OCI-LY7 (cell line): Measurements from ENCODE around the gene DNAI2. TPM values are rescaled to one million over a fixed set of nuclear protein-coding genes. Genes with fewer than 3 reads are reported as not detected.

Experiments used
- BruUV-seq: library from RNA; stranded (reverse); fragments of 400-500 nt; replicated peaks from 2 replicates; lab custom pipeline; 2021; lab: Mats Ljungman, UMichigan
- CTCF ChIA-PET: fragments of 300-600 bp; sonication (Branson Sonifier 250); formaldehyde crosslinking; loops from one replicate; lab custom pipeline; 2022; ENCODE audit warnings: antibody characterized with exemption; ENCODE audit not compliant: unreplicated experiment; lab: Charles Lee
- POLR2A ChIA-PET: fragments of 300-600 bp; sonication (Branson Sonifier 250); formaldehyde crosslinking; loops from one replicate; lab custom pipeline; 2022; ENCODE audit warnings: antibody characterized with exemption; lab: Charles Lee
- DNase-seq: peaks from one replicate; pipeline ENCODE4 v3.0.0-alpha.2; 2015; ENCODE audit warnings: low spot score
- H2AFZ ChIP-seq: fragments of 200-600 bp; sonication (generic), shearing (Covaris generic); 2 replicates; pipeline ENCODE4 v1.6.1; 2014; ENCODE audit warnings: mild to moderate bottlenecking, antibody characterized with exemption, low read length, moderate library complexity
- H3K27ac ChIP-seq: fragments of 200-600 bp; sonication (generic); 2 replicates; pipeline ENCODE4 v1.5.1; 2014; ENCODE audit warnings: mixed run types, low read depth, mild to moderate bottlenecking, moderate library complexity, low read length, inconsistent platforms; ENCODE audit not compliant: poor library complexity, severe bottlenecking
- H3K36me3 ChIP-seq: fragments of 200-600 bp; sonication (generic); 2 replicates; pipeline ENCODE4 v1.6.1; 2014; ENCODE audit warnings: mild to moderate bottlenecking, antibody characterized with exemption, low read length, moderate library complexity, mixed read lengths; ENCODE audit not compliant: insufficient read depth
- H3K4me1 ChIP-seq: fragments of 200-600 bp; sonication (generic); 2 replicates; pipeline ENCODE4 v1.5.1; 2014; ENCODE audit warnings: mild to moderate bottlenecking, low read length; ENCODE audit not compliant: insufficient read depth, poor library complexity, severe bottlenecking
- H3K4me2 ChIP-seq: fragments of 200-600 bp; sonication (generic); 2 replicates; pipeline ENCODE4 v1.6.1; 2014; ENCODE audit warnings: mild to moderate bottlenecking, low read length
- H3K4me3 ChIP-seq: fragments of 200-600 bp; sonication (generic); 2 replicates; pipeline ENCODE4 v1.5.1; 2014; ENCODE audit warnings: mild to moderate bottlenecking, low read depth, low read length; ENCODE audit not compliant: poor library complexity, severe bottlenecking
- H3K79me2 ChIP-seq: fragments of 200-600 bp; sonication (generic); 2 replicates; pipeline ENCODE4 v1.6.1; 2016; ENCODE audit warnings: low read depth, mild to moderate bottlenecking, low read length, moderate library complexity, mixed read lengths; ENCODE audit not compliant: insufficient read depth
- H3K9me2 ChIP-seq: fragments of 200-600 bp; sonication (generic); 2 replicates; pipeline ENCODE4 v1.6.1; 2016; ENCODE audit warnings: mild to moderate bottlenecking, low read length, mixed read lengths; ENCODE audit not compliant: insufficient read depth
- H3K9me3 ChIP-seq: fragments of 200-600 bp; sonication (generic); 2 replicates; pipeline ENCODE4 v1.6.1; 2014; ENCODE audit warnings: mild to moderate bottlenecking, mixed run types, low read length, mixed read lengths
- H4K20me1 ChIP-seq: fragments of 200-600 bp; sonication (generic); 2 replicates; pipeline ENCODE4 v1.6.1; 2014; ENCODE audit warnings: mild to moderate bottlenecking, antibody characterized with exemption, low read length, moderate library complexity, mixed read lengths; ENCODE audit not compliant: insufficient read depth
- EZH2phosphoT487 ChIP-seq: fragments of 200-600 bp; sonication (generic); IDR thresholded peaks from 2 replicates; pipeline ENCODE4 v1.6.1; 2018; ENCODE audit warnings: low read depth, borderline replicate concordance, mild to moderate bottlenecking, mixed run types, antibody characterized with exemption, low read length, moderate library complexity, mixed read lengths
- intact Hi-C: fragments of 100-400 bp; cut with micrococcal nuclease; formaldehyde crosslinking; loops from one replicate; pipeline ENCODE4 v1.10.0; 2022; ENCODE audit not compliant: unreplicated experiment
- total RNA-seq, 2 experiments: library from RNA; depleted of rRNA in 1 of 2; stranded (reverse); fragments of >200 nt in 1 of 2; shearing (Covaris generic) in 1 of 2; gene quantifications; 2 replicates each; pipeline ENCODE4 v1.2.3, GENCODE V29; 2014 to 2022
- TF ChIP-seq, protein P1 (sequence below): fragments of 200-600 bp; sonication (generic); conservative IDR thresholded peaks from 2 replicates; pipeline ENCODE4 v1.5.1; 2014; ENCODE audit warnings: mild to moderate bottlenecking, antibody characterized with exemption, low read length, moderate library complexity, mixed read lengths

The DNAI2 gene
- total RNA-seq, 2 experiments from 2014 or later, result not detected

DNA sequence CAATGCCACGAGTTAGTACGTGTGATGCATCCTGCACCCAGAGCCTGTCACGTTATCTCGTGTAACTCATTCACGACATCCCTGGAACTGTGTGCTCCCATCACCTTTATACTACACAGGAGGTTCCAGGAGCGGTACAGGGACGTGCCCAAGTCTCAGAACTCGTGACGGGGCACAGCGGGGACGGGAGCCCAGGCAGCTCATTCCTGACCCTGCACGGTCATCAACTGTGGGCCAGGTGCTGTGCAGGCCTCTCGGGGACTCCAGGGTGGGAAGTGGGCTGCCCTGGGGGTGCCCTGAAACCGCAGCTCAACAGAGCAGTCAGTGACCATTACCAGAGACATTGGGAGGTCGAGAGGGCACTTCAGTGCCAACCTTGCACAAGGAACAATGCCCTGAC, 40.8 kb downstream of the DNAI2 start:
- H3K4me1 ChIP-seq, result no peaks in the 10 kb centered on the region
- TF ChIP-seq, protein P1, sequence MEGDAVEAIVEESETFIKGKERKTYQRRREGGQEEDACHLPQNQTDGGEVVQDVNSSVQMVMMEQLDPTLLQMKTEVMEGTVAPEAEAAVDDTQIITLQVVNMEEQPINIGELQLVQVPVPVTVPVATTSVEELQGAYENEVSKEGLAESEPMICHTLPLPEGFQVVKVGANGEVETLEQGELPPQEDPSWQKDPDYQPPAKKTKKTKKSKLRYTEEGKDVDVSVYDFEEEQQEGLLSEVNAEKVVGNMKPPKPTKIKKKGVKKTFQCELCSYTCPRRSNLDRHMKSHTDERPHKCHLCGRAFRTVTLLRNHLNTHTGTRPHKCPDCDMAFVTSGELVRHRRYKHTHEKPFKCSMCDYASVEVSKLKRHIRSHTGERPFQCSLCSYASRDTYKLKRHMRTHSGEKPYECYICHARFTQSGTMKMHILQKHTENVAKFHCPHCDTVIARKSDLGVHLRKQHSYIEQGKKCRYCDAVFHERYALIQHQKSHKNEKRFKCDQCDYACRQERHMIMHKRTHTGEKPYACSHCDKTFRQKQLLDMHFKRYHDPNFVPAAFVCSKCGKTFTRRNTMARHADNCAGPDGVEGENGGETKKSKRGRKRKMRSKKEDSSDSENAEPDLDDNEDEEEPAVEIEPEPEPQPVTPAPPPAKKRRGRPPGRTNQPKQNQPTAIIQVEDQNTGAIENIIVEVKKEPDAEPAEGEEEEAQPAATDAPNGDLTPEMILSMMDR, result no peak
- no peak for TF ChIP-seq EZH2phosphoT487
- H3K27ac ChIP-seq, result no peak overlapping the region
- H3K36me3 ChIP-seq, result no peaks in the 10 kb centered on the region
- H3K9me2 ChIP-seq, result no peaks in the 10 kb centered on the region
- no peaks in the 10 kb centered on the region for H3K9me3 ChIP-seq
- H3K4me3 ChIP-seq, result no peak overlapping the region
- CTCF ChIA-PET, result interaction anchor here (0.9 kb wide), 1 partner anchor 17 kb away, joined by 5 read pairs; no protein-coding TSS in a partner anchor
- no peaks in the 10 kb centered on the region for H3K79me2 ChIP-seq
- no peak overlapping the region for H3K4me2 ChIP-seq
- no TSS peak for BruUV-seq
- intact Hi-C loops, result no loop called here
- POLR2A ChIA-PET, result no interaction called here
- no peak overlapping the region for H2AFZ ChIP-seq
- H4K20me1 ChIP-seq, result no peaks in the 10 kb centered on the region
- DNase-seq, result no peak

DNA sequence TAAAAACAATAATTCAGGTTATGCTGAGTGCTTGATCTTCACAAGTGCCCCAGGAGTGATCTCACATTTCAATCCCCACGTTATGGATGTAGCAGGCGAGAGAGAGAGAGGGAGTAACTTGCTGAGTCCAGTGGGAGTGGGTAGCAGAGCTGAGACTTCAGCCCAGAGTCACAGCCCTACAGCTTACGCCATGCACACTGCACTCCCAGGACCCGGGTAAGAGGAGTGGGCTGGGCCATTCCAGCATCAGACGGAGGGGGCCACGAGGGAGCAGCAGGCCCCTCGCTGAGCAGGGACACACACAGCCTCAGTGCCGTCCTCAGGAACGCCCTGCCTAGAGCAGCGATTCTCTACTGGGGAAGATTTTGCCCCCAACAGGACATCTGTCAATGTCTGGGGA, 42.2 kb downstream of the DNAI2 start:
- no peaks in the 10 kb centered on the region for H4K20me1 ChIP-seq
- H2AFZ ChIP-seq, result no peak overlapping the region
- POLR2A ChIA-PET, result no interaction called here
- TF ChIP-seq EZH2phosphoT487, result no peak
- TF ChIP-seq, protein P1, result no peak
- DNase-seq, result no peak
- CTCF ChIA-PET, result no interaction called here
- H3K36me3 ChIP-seq, result no peaks in the 10 kb centered on the region
- H3K79me2 ChIP-seq, result no peaks in the 10 kb centered on the region
- no TSS peak for BruUV-seq
- no peak overlapping the region for H3K4me2 ChIP-seq
- no peak overlapping the region for H3K27ac ChIP-seq
- H3K4me3 ChIP-seq, result no peak overlapping the region
- H3K9me2 ChIP-seq, result no peaks in the 10 kb centered on the region
- H3K9me3 ChIP-seq, result no peaks in the 10 kb centered on the region
- intact Hi-C loops, result no loop called here
- no peaks in the 10 kb centered on the region for H3K4me1 ChIP-seq

DNA sequence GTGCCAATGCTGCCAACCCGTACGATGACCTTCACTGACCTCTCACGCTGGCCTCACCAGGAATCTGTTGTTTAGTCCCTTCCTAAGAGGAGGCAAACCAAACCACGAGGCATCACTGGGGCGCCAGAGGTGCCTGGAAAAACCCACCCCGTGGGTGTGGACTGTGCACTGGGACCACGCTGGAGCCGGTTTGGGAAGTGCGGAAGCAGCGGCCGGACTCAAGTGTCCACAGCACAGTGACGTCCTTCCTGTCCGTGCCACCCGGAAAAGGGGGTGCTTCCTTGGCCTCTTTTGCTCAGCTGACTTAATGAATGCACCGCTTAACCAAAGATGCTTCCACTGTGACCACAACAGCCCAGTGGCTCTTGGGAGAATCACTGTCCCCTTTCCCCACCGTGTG, 43.0 kb downstream of the DNAI2 start:
- H2AFZ ChIP-seq, result no peak overlapping the region
- H3K4me1 ChIP-seq, result no peaks in the 10 kb centered on the region
- no peaks in the 10 kb centered on the region for H3K79me2 ChIP-seq
- CTCF ChIA-PET, result no interaction called here
- POLR2A ChIA-PET, result no interaction called here
- H3K9me2 ChIP-seq, result no peaks in the 10 kb centered on the region
- intact Hi-C loops, result no loop called here
- no peak for DNase-seq
- H3K4me3 ChIP-seq, result no peak overlapping the region
- no peak overlapping the region for H3K27ac ChIP-seq
- BruUV-seq, result no TSS peak
- no peaks in the 10 kb centered on the region for H3K36me3 ChIP-seq
- H3K9me3 ChIP-seq, result no peaks in the 10 kb centered on the region
- no peak for TF ChIP-seq EZH2phosphoT487
- TF ChIP-seq, protein P1, result no peak
- no peaks in the 10 kb centered on the region for H4K20me1 ChIP-seq
- H3K4me2 ChIP-seq, result no peak overlapping the region
